GM18907 (cell line): ENCODE data around the gene PSG6.
"Not testable (repeated sequence)": the region's sequence is repeated elsewhere in the genome, so short reads cannot be mapped to it uniquely, and the experiment has no call there.

Source experiments
- ATAC-seq: cut with Tn5 transposase; IDR thresholded peaks from one replicate; pipeline ENCODE4 v1.9.1; 2021; ENCODE audit warnings: mild to moderate bottlenecking, moderate library complexity; ENCODE audit not compliant: unreplicated experiment

PSG6 gene

GRCh38 chr19:42912941-42913340 is 4.8 kb downstream of the PSG6 start:
- ATAC-seq = not testable (repeated sequence)

- not testable (repeated sequence) for ATAC-seq
These were observed 6.0 kb downstream of the PSG6 start for GRCh38 chr19:42911731-42912130.

DNA sequence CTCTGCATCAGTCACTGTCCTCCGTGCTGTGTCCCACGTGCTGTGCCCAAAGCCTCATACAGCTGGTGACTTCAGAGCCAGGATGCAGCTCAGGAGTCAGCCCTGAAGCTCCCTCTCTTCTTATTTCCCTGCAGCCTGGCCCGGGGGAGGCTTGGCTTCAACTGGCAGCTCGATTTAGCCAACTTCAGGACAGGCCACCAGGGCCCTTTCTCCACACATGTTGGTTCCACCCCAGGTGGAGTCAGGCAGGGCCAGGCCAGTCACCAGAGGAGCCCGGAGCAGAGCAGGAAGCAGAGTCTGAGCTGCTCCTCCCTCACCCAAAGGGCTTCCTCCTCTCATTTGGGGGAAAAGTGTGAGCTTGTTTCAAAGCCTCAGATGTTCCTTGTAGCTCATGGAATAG is 11.5 kb downstream of the PSG6 start:
- ATAC-seq = not testable (repeated sequence)

- ATAC-seq = not testable (repeated sequence)
These were observed 17.1 kb downstream of the PSG6 start for GRCh38 chr19:42900561-42900960.

DNA sequence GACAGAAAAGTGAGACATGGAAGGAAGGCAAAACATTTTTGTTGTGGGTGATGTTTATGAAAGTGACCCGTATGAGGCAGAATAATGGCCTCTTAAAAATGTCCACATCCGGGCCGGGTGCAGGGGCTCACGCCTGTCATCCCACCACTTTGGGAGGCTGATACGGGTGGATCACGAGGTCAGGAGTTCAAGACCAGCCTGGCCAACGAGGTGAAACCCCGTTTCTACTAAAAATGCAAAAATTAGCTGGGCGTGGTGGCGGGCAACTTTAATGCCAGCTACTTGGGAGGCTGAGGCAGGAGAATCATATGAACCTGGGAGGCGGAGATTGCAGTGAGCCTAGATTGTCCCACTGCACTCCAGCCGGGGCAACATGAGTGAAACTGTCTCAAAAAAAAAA is 18.0 kb downstream of the PSG6 start:
- ATAC-seq = not testable (repeated sequence)

DNA sequence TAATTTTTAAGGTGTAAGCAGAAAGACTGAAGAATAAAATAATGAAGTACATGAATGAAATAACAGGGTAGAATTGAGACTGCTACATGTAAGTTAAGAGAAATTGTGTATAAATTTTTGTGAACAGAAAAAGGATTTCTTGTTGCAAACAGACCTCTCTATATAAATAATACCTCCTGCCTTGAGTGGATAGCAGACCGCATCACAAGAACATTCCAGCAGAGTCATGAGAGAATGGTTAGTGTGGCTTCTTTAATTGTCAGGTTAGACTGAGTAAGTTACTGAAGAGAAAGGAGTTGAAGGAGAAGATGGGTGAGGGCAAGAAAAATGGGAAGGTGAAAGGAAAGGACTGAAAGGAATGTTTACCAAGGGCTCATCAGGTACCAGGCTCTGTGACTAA is 18.6 kb downstream of the PSG6 start:
- not testable (repeated sequence) for ATAC-seq

DNA sequence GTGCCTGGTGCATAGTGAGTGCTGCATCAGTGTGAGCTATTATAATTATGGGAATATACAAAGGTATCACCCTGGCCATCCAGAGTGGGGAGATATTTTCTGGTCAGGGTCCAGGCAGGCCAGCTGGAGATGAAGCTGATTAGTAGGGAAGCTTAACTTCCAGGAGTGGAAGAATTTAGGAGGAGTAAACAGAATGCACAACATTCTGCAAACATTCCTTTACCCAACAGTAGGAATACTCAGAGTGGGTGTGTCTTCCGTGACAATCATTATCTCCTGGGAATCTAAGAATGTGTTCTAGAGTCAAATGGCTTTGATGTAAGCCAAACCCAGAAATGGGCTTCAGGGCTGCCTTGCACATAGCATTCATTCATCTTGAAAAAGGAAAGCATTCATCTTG is 19.0 kb downstream of the PSG6 start:
- ATAC-seq = not testable (repeated sequence)

DNA sequence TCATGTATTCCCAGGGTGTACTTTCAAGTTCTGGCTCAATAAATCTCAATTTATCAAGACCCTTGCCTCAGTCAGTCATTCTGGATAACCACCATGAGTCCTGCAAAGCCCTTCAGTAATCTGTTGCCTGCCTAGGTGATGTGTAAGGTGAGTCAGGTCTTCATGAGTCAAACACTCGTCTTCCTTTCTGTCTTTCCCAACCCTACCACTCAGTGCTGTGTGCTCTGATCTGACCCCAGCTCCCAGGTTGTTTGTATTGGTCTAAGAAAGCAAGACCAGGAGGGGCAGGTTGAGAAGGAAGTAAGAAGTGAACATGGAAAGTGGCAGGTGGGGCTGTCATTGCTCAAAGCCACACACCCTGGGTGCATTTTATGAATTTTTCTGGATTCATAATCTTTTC is 20.0 kb downstream of the PSG6 start:
- ATAC-seq = not testable (repeated sequence)

GRCh38 chr19:42890446-42890845 is 27.2 kb downstream of the PSG6 start:
- not testable (repeated sequence) for ATAC-seq

DNA sequence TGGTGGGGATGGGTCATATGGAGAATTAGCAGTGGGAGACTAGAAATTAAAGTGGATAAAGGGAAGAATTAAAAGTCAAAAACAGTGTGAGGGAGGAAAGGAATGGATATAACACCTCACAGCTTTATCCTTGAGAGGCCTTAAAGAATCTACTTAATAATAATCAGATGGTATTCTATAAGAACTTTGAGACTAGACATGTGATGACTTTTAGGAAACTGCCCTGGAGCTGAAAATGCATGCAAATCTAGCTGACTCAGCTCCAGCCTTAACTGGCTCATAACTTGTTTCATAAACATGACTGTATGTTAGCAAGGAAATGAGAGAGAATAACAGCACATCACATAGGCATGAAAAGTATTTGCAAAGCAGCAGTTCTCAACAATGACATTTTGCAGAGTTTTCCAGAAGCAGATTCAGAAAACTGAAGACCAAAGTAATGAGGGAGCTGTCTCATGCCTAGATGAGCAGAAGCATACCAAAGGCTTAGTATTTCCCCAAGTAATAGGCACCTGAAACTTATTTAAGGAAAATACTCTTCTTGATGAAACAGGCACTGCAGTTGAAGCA is 29.7 kb downstream of the PSG6 start:
- not testable (repeated sequence) for ATAC-seq

- not testable (repeated sequence) for ATAC-seq
These were observed 35.0 kb downstream of the PSG6 start for GRCh38 chr19:42882730-42883129.

GRCh38 chr19:42882010-42882409 is 35.7 kb downstream of the PSG6 start:
- ATAC-seq = not testable (repeated sequence)

DNA sequence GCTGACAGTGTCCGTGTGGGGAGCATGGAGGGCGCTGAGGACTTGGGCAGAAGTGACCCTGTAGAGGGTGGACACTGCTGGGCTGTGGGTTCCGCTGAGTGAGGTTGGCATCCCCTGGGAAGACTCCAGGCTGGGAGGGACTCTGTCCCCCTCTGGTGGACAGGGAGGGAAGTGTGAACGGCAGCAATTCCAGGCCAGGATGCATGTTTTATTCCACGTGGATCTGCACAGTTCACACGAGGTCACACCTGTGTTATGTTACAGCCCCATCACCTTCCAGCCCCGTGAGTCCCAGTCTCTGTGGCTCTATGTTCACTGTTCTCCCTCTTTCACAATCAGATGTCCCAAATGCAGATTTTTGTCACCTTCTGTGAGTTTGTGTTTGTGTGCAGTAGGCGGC is 36.4 kb downstream of the PSG6 start:
- ATAC-seq = not testable (repeated sequence)

- ATAC-seq = not testable (repeated sequence)
These were observed 37.1 kb downstream of the PSG6 start for GRCh38 chr19:42880621-42881020.

- no peak for ATAC-seq
These were observed 38.1 kb downstream of the PSG6 start, which contains the start of gene PSG1 for GRCh38 chr19:42879613-42880012. TSS of gene PSG1 (minus strand) at chr19:42879713. CDS start at chr19:42879581, 132 bp downstream.

DNA sequence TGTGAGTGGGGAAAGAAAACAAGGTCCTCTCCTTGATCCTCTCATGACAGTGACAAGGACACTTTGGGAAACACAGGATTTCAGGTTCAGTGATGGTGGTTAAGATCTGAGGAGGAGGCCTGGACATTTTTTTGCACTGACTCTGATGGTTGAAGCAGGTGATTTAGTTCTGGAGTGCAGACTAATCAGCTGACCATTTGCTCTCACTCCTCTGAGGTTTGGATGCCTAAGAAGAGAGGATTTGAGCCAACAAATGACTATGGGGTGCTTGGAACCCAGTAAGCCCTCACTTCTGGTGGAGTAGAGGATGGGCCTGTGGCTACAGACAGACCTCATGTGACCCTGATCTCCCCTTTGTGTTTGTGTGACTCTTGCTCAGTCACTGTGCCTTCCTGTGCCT is 41.1 kb downstream of the PSG6 start:
- not testable (repeated sequence) for ATAC-seq

DNA sequence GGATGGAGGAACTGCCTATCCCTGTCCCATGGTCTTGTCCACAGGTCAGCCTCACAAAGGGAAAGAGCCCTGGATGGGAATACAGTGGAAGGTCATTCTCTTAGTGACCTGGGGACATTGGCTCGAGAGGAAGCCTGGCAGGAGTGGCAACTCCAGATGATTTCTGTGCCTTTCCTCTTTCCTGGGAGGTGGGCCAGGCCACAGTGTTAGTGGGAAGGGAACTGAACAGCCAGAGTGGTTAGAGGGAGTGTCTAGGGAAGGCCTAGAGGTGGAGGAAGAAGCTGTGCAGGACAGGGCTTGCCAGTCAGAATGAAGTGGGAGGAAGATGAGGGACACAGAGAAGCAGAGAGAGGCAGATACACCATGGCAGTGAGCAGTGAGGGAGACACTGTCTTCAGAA is 41.8 kb downstream of the PSG6 start:
- ATAC-seq = not testable (repeated sequence)

DNA sequence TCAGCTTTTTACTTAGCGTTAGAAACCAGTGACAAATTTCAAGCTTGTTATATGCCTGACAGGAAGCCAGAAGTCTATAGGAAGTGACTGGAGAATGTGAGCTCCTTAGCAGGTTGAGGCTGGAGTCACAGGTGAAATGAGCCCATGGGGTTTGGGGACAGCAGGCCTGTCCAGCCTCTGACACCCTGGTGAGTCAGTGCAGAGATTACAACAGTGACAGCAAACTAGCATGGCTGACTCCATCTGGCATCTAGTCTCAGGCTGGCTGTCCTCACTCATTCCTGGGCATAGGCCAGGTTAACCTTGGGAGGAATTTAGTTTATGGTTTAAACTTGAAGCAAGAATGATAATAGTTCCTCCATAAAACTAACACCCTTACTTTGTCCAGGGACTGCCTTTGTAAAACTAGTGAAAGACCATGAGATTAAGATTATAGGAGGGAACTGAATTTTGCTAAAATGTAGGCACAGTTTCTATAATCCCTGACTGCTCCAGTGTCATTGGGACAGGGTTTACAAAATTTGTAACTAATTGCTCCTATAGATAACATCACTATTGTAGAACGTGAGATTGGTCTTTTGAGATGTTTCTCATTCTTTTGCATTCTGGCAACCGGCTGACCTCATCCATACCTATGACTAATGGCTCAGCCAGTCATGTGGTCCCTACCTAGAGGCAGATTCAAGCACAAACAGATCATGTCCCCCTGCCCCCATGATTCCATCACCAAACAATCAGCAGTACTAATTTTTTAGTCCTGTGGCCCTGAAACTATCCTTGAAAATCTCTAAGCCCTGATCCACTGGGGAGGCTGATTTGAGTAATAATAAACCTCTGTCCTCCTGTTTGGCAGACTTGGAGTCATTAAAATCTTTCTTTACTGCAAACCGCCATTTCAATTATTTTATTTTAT is 42.5 kb downstream of the PSG6 start:
- ATAC-seq = not testable (repeated sequence)

DNA sequence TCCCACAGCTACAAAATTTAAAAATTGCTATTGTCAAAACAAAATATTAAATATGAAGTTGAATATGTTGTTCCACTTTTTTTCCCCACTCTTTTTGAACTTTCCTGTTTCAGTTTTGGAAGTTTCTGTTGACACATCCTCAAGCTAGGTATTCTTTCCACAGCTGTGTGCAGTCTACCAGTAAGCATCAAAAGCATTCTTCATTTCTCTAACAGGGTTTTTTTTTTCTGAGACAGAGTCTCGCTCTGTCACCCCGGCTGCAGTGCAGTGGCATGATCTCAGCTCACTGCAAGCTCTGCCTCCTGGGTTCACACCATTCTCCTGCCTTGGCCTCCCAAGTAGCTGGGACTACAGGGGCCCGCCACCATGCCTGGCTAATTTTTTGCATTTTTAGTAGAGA is 43.6 kb downstream of the PSG6 start:
- ATAC-seq = not testable (repeated sequence)

- ATAC-seq = no peak
These were observed 45.1 kb downstream of the PSG6 start for GRCh38 chr19:42872608-42873007.

DNA sequence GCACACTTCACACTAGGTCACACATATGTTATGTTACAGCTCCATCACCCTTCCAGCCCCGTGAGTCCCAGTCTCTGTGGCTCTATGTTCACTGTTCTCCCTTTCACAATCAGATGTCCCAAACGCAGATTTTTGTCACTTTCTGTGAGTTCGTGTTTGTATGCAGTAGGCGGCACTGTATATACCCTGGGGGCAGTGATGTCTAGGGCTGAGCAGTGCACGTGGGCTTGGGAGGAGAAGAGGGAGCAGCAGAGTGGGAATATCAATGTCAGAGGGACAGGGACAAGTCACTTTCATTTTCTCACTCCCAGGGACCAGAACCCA is 60.2 kb downstream of the PSG6 start:
- ATAC-seq = no peak

- not testable (repeated sequence) for ATAC-seq
These were observed 60.7 kb downstream of the PSG6 start for GRCh38 chr19:42856866-42857543.
